ENCODE measurements around the gene SFSWAP.
"Not testable (repeated sequence)": the region's sequence is repeated elsewhere in the genome, so short reads cannot be mapped to it uniquely, and the experiment has no call there.

Gene SFSWAP

DNA sequence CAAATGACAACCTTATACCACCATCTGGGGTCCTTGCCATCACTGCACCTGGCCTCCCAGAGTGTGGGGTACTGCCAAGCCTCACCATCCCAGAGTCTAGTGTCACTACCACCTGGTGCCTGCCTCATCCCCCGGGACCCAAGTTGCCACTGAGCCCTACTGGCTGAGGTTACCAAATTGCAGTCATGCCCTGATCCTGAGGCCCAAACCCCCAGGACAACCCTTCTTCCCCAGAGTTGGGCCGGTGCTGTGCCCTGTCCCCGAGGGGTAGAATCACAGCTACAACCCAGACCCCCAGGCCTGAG is 8.4 kb upstream of the SFSWAP start:
- no peak for DNase-seq (ENCODE audit: low read depth)

- DNase-seq (ENCODE audit: low read depth), result no peak
These were observed 7.7 kb upstream of the SFSWAP start for GRCh38 chr12:131703161-131703560.

DNA sequence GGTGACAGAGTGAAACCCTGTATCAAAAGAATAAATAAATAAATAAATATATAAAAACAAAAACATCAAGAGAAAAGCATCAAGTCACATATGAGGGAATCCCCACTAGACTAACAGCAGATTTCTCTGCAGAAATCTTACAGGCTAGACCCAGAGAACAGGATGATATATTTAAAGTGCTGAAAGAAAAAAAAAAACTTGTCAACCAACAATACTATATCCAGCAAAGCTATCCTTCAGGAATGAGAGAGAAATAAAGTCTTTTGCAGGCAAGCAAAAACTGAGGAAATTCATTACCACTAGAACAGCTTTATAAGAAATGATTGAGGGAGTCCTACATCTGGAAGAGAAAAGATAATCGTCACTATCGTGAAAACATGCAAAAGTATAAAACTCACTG is 6.4 kb upstream of the SFSWAP start:
- DNase-seq (ENCODE audit: low read depth), result no peak

- DNase-seq (ENCODE audit: low read depth), result not testable (repeated sequence)
These were observed 4.2 kb upstream of the SFSWAP start for GRCh38 chr12:131706709-131707108.

DNA sequence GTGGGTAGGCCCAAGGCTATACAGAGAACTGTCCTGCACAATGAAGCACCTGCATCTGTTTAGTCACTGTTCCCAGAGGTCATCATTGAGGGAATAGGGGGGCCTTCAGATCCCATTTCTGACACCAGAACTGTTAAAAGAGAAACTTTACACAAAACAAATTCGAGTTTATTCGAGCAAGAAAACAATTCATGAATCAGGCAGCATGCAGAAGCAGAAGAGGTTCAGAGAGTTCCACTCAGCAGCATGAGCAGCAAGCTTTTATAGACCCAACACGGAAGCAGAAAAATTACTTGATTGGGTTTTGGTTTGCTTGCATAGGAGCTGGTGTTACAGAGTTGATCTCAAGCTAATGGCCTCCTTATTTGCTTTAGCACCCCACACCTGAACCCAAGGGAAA is 1.7 kb upstream of the SFSWAP start:
- DNase-seq (ENCODE audit: low read depth), result no peak

DNA sequence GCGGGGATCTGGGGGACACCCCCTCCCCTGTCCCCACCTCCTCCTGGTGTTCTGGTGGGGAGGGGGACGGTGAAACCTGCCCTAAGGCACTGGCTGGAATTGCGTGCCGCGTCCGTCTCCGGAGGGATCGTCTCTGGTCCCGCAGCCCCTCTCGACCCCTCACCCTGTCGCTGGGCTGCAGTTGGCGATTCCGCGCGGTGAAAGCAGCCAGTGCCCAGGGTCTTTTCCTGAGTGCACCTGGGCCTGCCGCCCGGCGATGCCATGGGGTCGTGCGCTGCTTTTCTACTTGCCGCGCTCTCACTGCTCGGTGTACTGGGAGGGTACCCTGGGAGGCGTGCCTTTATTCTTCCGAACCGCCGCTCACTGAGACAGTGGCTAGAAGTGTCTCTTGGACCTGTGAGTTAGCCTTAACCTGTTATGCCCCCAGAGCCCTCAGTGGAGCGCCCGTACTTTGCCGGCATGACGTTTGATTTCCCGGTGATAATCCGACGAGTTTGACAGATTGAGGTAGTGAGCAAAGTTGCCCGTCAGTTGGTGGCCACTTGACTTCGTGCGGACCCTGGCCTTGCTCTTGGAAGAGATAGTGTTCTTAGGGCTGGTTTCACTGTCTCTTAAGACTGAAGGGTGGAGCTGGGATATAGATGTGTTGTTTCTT is 788 bp downstream of the SFSWAP start:
- DNase-seq (ENCODE audit: low read depth), result no peak

DNA sequence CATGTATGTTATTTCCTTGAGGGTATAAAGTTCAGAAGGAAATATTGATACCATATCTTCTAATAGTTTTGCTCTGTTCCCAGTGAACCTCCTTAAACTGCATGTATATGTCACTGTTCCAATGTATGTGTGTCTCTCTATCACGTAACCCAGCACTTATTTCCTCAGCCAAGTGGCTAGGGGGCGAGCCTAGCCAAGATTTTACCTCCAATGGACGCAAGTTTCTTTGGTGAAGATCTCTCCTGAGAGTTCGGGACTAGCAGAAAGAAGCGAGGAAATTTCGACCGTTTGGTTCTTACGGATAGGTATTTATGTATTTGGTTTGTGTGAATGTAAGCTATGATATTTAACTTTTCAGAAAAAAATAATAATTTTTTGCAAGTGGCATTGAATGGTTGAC is 2.5 kb downstream of the SFSWAP start:
- DNase-seq (ENCODE audit: low read depth), result no peak

- DNase-seq (ENCODE audit: low read depth), result no peak
These were observed 3.9 kb downstream of the SFSWAP start for GRCh38 chr12:131714759-131715158.

- no peak for DNase-seq (ENCODE audit: low read depth)
These were observed 5.4 kb downstream of the SFSWAP start for GRCh38 chr12:131716282-131716681.

- DNase-seq (ENCODE audit: low read depth), result no peak
These were observed 9.4 kb downstream of the SFSWAP start for GRCh38 chr12:131720241-131720640.

- no peak for DNase-seq (ENCODE audit: low read depth)
These were observed 10.0 kb downstream of the SFSWAP start for GRCh38 chr12:131720921-131721320.

DNA sequence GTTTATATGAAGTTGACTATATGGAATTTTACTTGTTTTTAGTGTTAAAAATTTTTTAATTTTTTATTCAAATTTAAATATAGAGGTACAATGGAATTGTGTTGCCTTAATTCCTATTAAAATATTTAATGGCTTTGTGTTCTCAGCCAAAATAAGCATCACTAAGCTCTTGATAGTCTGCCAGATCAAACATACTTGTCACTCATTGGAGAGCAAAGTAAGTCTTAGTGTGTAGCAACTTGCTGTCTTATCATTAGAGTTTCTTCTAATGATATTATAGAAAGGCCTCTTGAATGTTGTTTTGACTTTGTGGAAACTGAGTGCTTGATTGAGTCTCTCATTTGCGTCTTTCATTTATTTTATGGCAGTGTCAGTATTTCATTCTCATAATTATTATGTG is 10.7 kb downstream of the SFSWAP start:
- no peak for DNase-seq (ENCODE audit: low read depth)

GRCh38 chr12:131723532-131723931 is 12.6 kb downstream of the SFSWAP start:
- DNase-seq (ENCODE audit: low read depth), result no peak

DNA sequence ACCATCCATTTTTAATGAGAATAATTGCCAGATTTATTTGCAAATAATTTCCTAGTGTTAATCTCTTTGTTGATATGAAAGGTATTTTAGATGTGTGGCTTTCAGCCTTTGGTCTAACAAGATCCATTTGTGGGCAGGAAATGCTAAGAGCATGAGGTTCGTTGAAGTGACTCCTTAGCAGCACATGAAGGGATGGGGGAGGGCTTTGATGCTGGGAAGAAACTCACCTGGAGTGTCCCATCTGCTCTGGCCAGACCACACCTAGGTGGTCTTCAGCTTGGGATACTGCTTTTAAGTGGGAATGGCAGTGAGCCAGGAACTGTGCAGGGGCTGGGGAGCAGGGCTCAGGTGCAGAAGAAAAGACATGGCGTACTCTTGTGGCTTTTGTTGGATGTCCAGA is 13.6 kb downstream of the SFSWAP start:
- DNase-seq (ENCODE audit: low read depth), result no peak

DNA sequence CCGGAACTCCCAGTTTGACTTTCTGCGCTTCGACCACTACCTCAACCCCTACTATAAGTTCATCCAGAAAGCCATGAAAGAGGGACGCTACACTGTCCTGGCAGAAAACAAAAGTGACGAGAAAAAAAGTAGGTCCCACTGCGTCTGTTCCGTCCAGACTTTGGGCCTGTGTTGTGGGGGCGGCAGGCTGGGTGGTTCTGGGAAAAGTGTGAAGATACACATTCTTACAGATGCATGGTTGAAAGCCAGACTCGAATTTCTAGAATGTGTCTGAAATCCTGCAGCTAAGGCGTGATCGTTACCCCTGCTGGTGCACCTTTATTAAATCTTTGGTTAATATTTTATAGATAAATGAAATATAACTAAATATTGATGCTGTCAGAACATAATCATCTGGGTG is 14.6 kb downstream of the SFSWAP start:
- DNase-seq (ENCODE audit: low read depth), result no peak

- no peak for DNase-seq (ENCODE audit: low read depth)
These were observed 17.8 kb downstream of the SFSWAP start for GRCh38 chr12:131728720-131729119.

GRCh38 chr12:131729254-131729955 is 18.5 kb downstream of the SFSWAP start:
- DNase-seq (ENCODE audit: low read depth), result no peak

GRCh38 chr12:131732996-131733615 is 22.2 kb downstream of the SFSWAP start:
- no peak for DNase-seq (ENCODE audit: low read depth)

DNA sequence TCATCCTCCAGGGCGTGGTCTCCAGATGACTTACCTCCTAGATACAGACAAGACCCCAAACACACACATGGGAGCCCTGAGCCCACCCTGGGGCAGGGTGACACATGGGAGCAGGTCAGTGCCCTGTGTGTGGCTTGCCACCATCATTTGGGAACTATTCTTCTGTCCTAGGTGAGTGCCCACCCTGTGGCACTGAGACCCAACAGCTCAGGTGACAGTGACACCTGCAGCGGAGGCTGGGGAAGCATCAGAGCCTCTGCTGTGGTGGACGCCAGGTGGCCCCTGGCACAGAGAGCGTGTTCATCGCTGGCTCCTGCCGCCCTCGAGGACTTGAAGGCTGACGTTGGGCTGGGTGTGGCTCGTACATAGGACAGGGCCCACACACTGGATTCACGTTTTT is 23.0 kb downstream of the SFSWAP start:
- no peak for DNase-seq (ENCODE audit: low read depth)

DNA sequence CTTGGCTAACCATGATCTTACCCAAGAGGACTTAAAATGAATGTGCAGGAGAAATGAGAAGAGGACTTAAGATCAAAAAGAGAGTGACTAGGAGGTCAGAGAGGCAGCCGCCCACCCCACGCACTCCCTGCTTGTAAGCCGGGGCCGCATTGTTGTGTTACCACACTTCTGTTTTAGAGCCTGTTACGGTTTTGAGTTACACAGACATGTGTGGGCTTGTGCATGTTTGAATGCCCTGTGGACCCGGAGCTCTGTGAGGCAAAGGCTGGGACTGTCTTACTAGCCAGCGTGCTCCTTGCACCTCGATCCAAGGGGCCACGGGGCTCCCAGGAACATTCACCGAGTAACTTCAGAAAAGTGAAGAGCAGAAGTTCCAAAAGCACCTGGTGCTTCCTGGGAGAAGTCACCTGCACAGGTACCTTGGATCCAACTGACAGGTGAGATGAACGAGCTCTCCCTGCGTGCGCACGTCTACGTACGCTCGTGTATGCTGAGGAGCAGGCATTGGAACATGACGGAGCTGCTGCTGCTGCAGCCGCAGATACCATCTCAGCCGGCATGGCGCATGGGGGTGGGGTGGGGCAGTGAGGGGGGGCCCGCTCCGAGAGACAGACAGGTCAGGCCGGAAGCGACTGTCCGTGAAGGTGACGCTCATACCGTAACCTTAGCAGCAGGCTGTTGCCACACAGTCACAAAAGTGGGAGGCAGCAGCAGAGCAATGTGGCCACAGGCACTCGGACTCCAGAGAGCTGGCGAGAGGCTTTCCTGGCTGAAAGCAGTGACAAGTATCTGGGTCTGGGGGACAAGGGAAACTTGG is 23.7 kb downstream of the SFSWAP start:
- no peak for DNase-seq (ENCODE audit: low read depth)

- DNase-seq (ENCODE audit: low read depth), result no peak
These were observed 24.2 kb downstream of the SFSWAP start for GRCh38 chr12:131735153-131735456.

DNA sequence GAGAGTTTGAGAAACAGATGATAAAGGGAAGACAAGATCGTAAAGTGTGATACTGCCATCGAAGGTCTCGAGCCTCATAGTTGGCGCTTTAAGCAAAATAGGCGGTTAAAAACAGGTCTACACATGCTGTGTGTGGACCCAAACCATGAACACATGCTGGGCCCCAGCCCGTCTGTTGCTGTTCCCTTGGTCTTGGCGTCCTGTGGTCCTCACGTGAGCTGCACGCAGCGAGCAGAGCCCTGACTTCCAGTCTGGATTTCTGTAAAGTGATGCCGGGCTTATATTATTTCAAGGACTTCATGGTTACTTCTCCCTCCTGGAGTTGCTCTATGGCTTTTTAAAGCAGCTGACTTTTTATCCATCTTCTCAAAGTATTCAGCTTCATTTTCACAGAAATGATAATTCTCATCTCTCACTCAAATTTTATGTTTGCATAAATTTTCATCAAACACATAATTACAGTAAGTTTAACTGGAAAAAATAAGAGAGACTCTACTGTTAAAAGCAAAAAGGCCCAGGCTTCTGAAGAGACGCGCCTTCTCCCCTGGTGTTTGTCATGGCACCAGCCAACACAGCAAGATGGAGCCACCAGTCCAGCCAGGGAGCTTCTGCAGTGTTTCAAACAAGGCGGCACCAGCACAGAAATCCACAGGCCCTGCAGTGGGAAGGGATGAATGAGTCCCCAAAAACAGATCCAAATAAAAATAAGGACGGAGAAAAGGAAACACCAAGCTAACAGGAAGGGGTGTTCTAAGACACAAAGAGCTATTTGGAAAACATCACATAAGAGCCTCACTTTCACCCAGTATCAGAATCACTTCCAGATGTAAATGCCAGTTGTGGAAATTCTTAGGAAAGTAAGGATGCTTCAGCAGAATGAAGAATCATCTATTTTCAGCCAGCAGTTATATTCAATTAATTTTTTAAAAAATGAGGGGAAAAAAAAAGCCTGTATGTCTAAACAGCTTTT is 24.9 kb downstream of the SFSWAP start:
- DNase-seq (ENCODE audit: low read depth), result no peak
